Upper lobe of right lung (tissue), 1 donor: ENCODE results near the gene MX2. TPM values are rescaled to one million over a fixed set of nuclear protein-coding genes. Genes with fewer than 3 reads are reported as not detected.
A peak's percentile ranks its signal among the peaks of the same experiment; 100 is the strongest.

Source experiments
- ATAC-seq: fragments of 200-7000 bp; cut with Tn5 transposase; one replicate; pipeline ENCODE4 v1.9.1; 2020; ENCODE audit warnings: mild to moderate bottlenecking, moderate library complexity
- DNase-seq: peaks from one replicate; pipeline ENCODE4 v3.0.0-alpha.2; 2020
- H3K27ac ChIP-seq: fragments of 200-600 bp; one replicate; pipeline ENCODE4 v1.8.0; 2022
- H3K27me3 ChIP-seq: fragments of 200-600 bp; one replicate; pipeline ENCODE4 v1.8.0; 2022; ENCODE audit warnings: mild to moderate bottlenecking
- H3K36me3 ChIP-seq: fragments of 200-600 bp; one replicate; pipeline ENCODE4 v1.8.0; 2022
- H3K4me1 ChIP-seq: fragments of 200-600 bp; one replicate; pipeline ENCODE4 v1.8.0; 2022
- H3K4me3 ChIP-seq: fragments of 200-600 bp; one replicate; pipeline ENCODE4 v1.8.0; 2022; ENCODE audit warnings: mild to moderate bottlenecking
- H3K9me3 ChIP-seq: fragments of 200-600 bp; one replicate; pipeline ENCODE4 v1.8.0; 2022
- intact Hi-C: fragments of 100-400 bp; cut with DNase I; formaldehyde crosslinking; loops from one replicate; pipeline ENCODE4 v1.11.0; 2022
- total RNA-seq: library from RNA; stranded (reverse); fragmentation: NEBNext Ultra II Directional; extraction: Animal tissue kit (Norgen Biotek cat#: 25700); gene quantifications from one replicate; pipeline ENCODE4 v1.2.1, GENCODE V29; 2021
- TF ChIP-seq, protein P1 (sequence below): fragments of 200-600 bp; IDR thresholded peaks from one replicate; pipeline ENCODE4 v1.8.0; 2022; ENCODE audit warnings: antibody characterized with exemption
- donor health status: DM: no; HTN: yes; CAD: no; lungs with severe emphysema.

The MX2 gene
- total RNA-seq, 1 donor from 2014 or later: 23.0 TPM

DNA sequence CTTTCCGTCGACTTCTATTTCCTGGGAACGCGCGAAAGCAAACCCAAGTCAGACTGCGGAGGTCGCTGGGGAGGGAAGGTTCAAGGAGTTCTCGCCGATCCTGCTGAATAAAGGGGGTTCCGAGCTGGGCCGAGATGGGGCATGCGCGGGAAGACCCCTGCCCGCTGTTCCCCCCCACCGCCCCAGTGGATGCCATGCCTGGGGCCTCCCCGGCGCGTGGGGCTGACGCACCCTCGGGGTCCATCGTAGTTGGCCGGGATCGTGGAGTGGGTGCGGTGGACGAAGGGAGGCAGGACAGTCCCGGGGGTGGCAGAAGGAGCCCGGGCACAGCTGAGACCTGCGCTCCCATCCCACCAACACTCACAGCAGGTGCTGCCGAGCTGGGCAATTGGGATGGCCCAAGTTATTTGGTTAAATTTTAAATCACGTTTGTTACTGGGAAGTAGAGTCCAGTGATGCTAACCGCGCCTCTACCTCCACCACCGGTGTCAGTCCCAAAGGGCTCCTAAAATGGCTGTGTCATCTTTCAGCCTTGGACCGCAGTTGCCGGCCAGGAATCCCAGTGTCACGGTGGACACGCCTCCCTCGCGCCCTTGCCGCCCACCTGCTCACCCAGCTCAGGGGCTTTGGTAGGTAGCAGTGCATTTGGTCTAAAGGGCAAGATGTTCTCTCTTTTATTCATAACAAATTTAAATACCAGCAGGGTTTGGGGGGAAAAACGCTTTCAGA is 65.0 kb downstream of the MX2 start:
- Histone ChIP-seq H3K4me3 (peak overlapping the region; percentile 59), H3K36me3 (peaks cover 20% of the 10 kb centered on the region), H3K27ac (peak overlapping the region; percentile 71), H3K4me1 (peaks cover 4% of the 10 kb centered on the region), H3K27me3 (no peaks in the 10 kb centered on the region), H3K9me3 (no peaks in the 10 kb centered on the region)
- DNase-seq: no peak
- ATAC-seq: peak; percentile 34
- TF ChIP-seq, protein P1, sequence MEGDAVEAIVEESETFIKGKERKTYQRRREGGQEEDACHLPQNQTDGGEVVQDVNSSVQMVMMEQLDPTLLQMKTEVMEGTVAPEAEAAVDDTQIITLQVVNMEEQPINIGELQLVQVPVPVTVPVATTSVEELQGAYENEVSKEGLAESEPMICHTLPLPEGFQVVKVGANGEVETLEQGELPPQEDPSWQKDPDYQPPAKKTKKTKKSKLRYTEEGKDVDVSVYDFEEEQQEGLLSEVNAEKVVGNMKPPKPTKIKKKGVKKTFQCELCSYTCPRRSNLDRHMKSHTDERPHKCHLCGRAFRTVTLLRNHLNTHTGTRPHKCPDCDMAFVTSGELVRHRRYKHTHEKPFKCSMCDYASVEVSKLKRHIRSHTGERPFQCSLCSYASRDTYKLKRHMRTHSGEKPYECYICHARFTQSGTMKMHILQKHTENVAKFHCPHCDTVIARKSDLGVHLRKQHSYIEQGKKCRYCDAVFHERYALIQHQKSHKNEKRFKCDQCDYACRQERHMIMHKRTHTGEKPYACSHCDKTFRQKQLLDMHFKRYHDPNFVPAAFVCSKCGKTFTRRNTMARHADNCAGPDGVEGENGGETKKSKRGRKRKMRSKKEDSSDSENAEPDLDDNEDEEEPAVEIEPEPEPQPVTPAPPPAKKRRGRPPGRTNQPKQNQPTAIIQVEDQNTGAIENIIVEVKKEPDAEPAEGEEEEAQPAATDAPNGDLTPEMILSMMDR: no peak
- intact Hi-C loops: no loop called here

DNA sequence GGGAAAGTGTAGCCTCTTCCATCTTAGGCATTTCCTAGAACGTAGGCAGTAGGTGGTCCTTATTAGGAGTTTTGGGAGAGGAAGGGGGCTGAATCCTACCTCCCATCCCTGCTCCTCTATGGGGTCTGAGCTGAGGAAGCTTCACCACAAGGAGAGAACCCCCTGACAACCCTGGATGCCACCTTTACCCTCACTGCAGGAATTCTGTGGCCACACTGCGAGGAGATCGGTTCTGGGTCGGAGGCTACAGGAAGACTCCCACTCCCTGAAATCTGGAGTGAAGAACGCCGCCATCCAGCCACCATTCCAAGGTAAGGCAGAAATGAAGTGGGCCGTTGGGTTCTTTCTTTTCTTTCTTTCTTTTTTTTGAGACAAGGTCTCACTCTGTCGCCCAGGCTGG is 65.7 kb downstream of the MX2 start:
- DNase-seq: no peak
- intact Hi-C loops: no loop called here
- Histone ChIP-seq H3K27me3 (no peaks in the 10 kb centered on the region), H3K36me3 (peaks cover 27% of the 10 kb centered on the region), H3K4me3 (peak overlapping the region; percentile 59), H3K9me3 (no peaks in the 10 kb centered on the region), H3K4me1 (peaks cover 4% of the 10 kb centered on the region), H3K27ac (no peak overlapping the region)
- no peak for ATAC-seq
- TF ChIP-seq, protein P1: no peak

DNA sequence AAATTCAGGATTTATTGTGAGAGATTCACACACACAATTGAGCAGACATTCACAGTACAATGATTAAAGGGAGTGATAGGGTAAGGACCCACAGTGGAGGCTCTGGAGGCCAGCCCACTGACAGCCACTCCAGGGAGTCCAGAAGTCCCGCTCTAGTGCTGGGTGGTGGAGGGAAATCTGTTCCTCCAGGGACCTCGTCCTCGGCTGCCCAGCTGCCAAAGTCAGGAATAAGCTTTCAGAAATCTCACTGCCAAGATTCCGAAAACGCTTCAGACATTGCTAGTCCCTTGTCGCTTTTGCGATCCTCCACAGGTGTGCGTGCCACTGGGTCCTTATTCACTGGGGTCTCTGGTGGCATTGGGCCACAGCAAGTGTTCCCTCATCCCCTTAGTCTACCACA is 66.5 kb downstream of the MX2 start:
- Histone ChIP-seq H3K27ac (no peak overlapping the region), H3K36me3 (peaks cover 35% of the 10 kb centered on the region), H3K27me3 (no peaks in the 10 kb centered on the region), H3K4me1 (peaks cover 4% of the 10 kb centered on the region), H3K4me3 (no peak overlapping the region), H3K9me3 (no peaks in the 10 kb centered on the region)
- intact Hi-C loops: no loop called here
- DNase-seq (no peak), ATAC-seq (no peak)
- TF ChIP-seq, protein P1: no peak

DNA sequence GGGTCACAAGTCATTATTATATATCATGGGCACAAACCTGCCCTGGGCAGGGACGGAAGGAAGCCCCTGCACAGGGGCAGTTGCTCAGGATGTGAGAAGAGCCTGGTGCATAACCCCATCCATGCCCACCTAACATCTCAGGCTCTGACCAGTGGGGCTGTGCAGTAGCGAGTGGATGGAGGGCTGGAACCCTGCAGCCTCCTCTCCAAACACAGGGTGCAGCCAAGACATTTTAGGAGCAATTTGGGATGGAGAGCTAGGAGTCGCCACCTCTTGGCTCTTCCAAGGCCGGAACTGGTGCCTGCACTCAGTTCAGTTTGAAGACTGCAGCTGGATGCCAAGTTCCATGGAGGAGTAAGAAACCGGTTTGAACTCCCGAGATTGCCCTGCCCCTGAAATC is 67.0 kb downstream of the MX2 start:
- no peaks in the 10 kb centered on the region for H3K9me3 ChIP-seq
- H3K27me3 ChIP-seq: no peaks in the 10 kb centered on the region
- no peak for ATAC-seq
- no peak overlapping the region for H3K4me3 ChIP-seq
- peaks cover 4% of the 10 kb centered on the region for H3K4me1 ChIP-seq
- DNase-seq: no peak
- H3K27ac ChIP-seq: no peak overlapping the region
- peaks cover 40% of the 10 kb centered on the region for H3K36me3 ChIP-seq
- TF ChIP-seq, protein P1: no peak
- intact Hi-C loops: no loop called here

DNA sequence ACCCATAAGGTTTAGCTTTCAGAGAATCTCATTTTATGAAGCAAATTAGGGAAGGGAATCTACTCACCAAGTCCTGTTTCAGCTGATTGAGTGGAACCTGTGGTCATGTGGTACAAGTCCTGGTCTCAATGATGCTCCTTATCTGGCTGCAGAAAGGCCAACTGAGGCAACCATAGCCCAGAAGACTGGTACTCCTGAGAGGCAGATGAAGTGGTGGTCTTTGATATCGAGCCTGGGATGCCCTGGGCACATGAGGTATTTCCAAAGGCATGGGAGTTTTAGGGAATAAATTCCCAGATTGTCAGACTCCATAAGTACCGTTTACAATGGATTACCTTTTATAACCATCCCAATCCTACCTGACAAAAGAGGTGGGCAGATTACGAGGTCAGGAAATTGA is 67.5 kb downstream of the MX2 start:
- peaks cover 4% of the 10 kb centered on the region for H3K4me1 ChIP-seq
- H3K9me3 ChIP-seq: no peaks in the 10 kb centered on the region
- no peak overlapping the region for H3K4me3 ChIP-seq
- DNase-seq: no peak
- H3K27ac ChIP-seq: no peak overlapping the region
- TF ChIP-seq, protein P1: no peak
- no peaks in the 10 kb centered on the region for H3K27me3 ChIP-seq
- peaks cover 45% of the 10 kb centered on the region for H3K36me3 ChIP-seq
- intact Hi-C loops: no loop called here
- no peak for ATAC-seq
